Immature natural killer cell (primary cell): ENCODE data around the gene EDIL3. TPM values are rescaled to one million over a fixed set of nuclear protein-coding genes. Genes with fewer than 3 reads are reported as not detected.
"Not testable (repeated sequence)": the region's sequence is repeated elsewhere in the genome, so short reads cannot be mapped to it uniquely, and the experiment has no call there.

ENCODE experiments used
- DNase-seq, 3 donors: peaks; one replicate each; pipeline ENCODE4 v3.0.0; 2022; ENCODE audit warnings: mixed read lengths in 1 of 3
- H3K27ac Mint-ChIP-seq, 6 donors: one replicate each; pipeline ENCODE4 v1.8.0; 2020; ENCODE audit warnings: mixed read lengths in 6 of 6, mild to moderate bottlenecking in 5 of 6, inconsistent platforms in 4 of 6, moderate library complexity in 3 of 6
- H3K27me3 Mint-ChIP-seq, 3 donors: one replicate each; pipeline ENCODE4 v1.8.0; 2020 to 2021; ENCODE audit warnings: low read depth in 3 of 3, mild to moderate bottlenecking in 3 of 3, mixed read lengths in 3 of 3, moderate library complexity in 3 of 3, inconsistent platforms in 1 of 3
- H3K36me3 Mint-ChIP-seq, 3 donors: one replicate each; pipeline ENCODE4 v1.8.0; 2020; ENCODE audit warnings: mixed read lengths in 3 of 3, inconsistent platforms in 2 of 3, mild to moderate bottlenecking in 2 of 3
- H3K4me1 Mint-ChIP-seq, 2 donors: one replicate each; pipeline ENCODE4 v1.8.0; 2020; ENCODE audit warnings: inconsistent platforms in 2 of 2, mild to moderate bottlenecking in 2 of 2, mixed read lengths in 2 of 2, moderate library complexity in 1 of 2
- H3K4me3 Mint-ChIP-seq, 5 donors: one replicate each; pipeline ENCODE4 v1.8.0; 2020; ENCODE audit warnings: mild to moderate bottlenecking in 5 of 5, mixed read lengths in 5 of 5, inconsistent platforms in 3 of 5, moderate library complexity in 3 of 5
- H3K9me3 Mint-ChIP-seq, 6 donors: one replicate each; pipeline ENCODE4 v1.8.0; 2020; ENCODE audit warnings: mild to moderate bottlenecking in 6 of 6, mixed read lengths in 6 of 6, inconsistent platforms in 4 of 6, moderate library complexity in 3 of 6
- polyA plus RNA-seq, 3 donors: library from polyadenylated mRNA; unstranded; fragments of 300-500 nt; fragmentation: Illumina TruSeq; gene quantifications; one replicate each; pipeline ENCODE4 v1.2.3, GENCODE V29; 2021

Gene EDIL3
- polyA plus RNA-seq, 3 donors from 2014 or later = not detected

- no peaks in the 10 kb centered on the region for H3K27me3 Mint-ChIP-seq
- no peaks in the 10 kb centered on the region for H3K36me3 Mint-ChIP-seq
- no peak overlapping the region for H3K27ac Mint-ChIP-seq
Observed at GRCh38 chr5:84364043-84364442, 20.6 kb downstream of the EDIL3 start.

DNA sequence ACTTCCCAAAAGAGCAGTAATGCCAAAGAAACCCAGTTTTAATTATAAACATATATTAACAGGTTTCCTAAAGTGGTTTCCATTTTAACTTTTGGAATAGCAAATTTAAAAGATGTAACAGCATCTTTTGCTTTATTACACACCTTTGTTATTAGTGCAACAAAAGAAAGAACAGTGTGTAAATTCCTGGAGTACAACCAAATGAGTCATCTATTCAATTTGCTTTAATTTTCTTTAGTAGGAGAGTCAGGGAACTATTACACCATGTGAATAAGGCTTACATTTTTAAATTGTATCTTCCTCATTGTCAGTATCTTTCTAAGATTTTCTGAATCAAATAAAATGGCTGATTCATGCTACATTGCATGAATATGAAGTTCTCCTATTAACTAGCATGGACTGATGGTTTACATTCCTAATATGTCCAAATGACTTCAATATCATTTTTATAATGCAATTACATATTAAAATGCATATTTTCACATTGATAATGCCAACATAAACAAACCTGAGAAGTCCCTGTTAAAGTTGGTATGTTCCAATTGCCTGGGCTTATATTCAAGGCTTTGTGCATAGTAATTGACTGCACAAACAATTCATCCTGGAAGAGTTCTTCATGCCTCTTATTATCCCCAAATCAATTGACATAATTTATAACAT lies 22.5 kb downstream of the EDIL3 start:
- no peaks in the 10 kb centered on the region for H3K36me3 Mint-ChIP-seq
- H3K4me3 Mint-ChIP-seq = no peak overlapping the region
- no peaks in the 10 kb centered on the region for H3K27me3 Mint-ChIP-seq
- peaks cover 0 to 14% (median 3%) of the 10 kb centered on the region in 6 donors for H3K9me3 Mint-ChIP-seq
- no peak overlapping the region for H3K27ac Mint-ChIP-seq
- DNase-seq = no peak
- no peaks in the 10 kb centered on the region for H3K4me1 Mint-ChIP-seq

More at GRCh38 chr5:84364043-84364442, 20.6 kb downstream of the EDIL3 start:
- Mint-ChIP-seq H3K9me3 (peaks cover 0 to 14% (median 5%) of the 10 kb centered on the region in 6 donors), H3K4me3 (no peak overlapping the region), H3K4me1 (no peaks in the 10 kb centered on the region)
- no peak for DNase-seq

DNA sequence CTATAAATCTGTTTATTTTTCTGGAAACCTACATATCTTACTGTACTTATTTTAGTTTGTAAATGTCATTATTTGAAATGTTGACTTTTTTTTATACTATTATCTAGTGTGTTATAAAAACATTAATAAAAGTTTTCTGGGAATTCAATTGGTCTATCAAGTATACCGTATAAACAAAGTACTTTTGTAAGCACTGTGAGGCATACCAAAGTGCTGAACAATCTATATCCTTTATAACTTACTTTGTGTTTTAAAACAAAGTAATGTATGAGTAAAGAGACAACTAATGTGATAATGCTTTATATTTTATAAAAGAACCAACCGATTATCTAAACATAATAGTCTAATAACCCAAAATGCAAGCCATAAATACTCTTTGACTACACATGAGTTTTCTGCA lies 23.1 kb downstream of the EDIL3 start:
- Mint-ChIP-seq H3K4me1 (no peaks in the 10 kb centered on the region), H3K9me3 (peaks cover 0 to 14% (median 3%) of the 10 kb centered on the region in 6 donors), H3K36me3 (no peaks in the 10 kb centered on the region), H3K27me3 (no peaks in the 10 kb centered on the region), H3K27ac (no peak overlapping the region), H3K4me3 (no peak overlapping the region)
- DNase-seq = no peak

DNA sequence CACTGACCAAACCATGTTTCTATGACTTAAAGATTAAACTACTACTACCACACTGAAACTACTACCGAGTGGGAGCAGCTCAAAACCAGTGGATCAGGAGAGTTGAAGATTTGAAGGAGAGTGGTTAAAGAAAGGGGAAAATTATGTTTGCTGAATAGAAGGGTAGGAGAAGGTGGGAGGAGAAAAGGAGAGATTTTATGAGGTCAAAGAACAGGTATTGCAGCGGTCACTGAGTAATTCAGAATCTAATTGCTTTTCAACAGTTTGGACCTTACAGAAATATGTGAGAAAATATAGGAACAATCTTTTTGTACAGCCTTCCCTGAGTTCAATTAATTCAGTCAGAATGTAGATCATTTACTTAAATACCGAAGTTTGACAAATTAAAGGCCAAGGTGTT lies 24.6 kb downstream of the EDIL3 start:
- H3K4me3 Mint-ChIP-seq = no peak overlapping the region
- H3K27ac Mint-ChIP-seq = no peak overlapping the region

GRCh38 chr5:84354101-84354500 lies 30.6 kb downstream of the EDIL3 start:
- Mint-ChIP-seq H3K36me3 (no peaks in the 10 kb centered on the region), H3K4me1 (no peaks in the 10 kb centered on the region), H3K27ac (no peak overlapping the region), H3K9me3 (peaks cover 0 to 24% (median 5%) of the 10 kb centered on the region in 6 donors), H3K27me3 (peaks cover 0 to 2% (median 0%) of the 10 kb centered on the region in 3 donors), H3K4me3 (no peak overlapping the region)
- DNase-seq = no peak

More for the DNA sequence above, 24.6 kb downstream of the EDIL3 start:
- Mint-ChIP-seq H3K36me3 (no peaks in the 10 kb centered on the region), H3K4me1 (no peaks in the 10 kb centered on the region), H3K27me3 (no peaks in the 10 kb centered on the region), H3K9me3 (peaks cover 0 to 14% (median 2%) of the 10 kb centered on the region in 6 donors)
- DNase-seq = no peak

DNA sequence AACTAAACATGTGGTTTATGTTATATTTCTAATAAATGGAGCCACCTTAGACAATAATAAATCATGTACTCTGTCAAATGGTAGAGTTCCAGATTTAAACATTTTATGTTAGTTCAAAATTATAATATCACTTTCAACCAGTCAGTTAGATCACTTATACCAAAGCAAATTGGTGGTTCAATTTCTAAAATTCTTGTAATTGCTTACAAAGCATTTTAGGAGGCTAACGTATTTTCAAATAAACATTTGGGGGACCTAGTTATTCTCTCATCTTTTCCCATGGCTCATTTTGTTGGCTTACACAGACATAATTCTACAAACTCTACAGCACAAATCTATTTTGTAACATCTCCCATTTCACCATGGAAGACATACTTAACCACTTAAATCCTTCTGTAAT lies 39.9 kb downstream of the EDIL3 start:
- H3K27me3 Mint-ChIP-seq = peaks cover 0 to 2% (median 2%) of the 10 kb centered on the region in 3 donors
- no peak overlapping the region for H3K4me3 Mint-ChIP-seq
- H3K4me1 Mint-ChIP-seq = no peaks in the 10 kb centered on the region
- no peak for DNase-seq
- H3K27ac Mint-ChIP-seq = no peak overlapping the region
- no peaks in the 10 kb centered on the region for H3K36me3 Mint-ChIP-seq
- H3K9me3 Mint-ChIP-seq = peaks cover 0 to 17% (median 4%) of the 10 kb centered on the region in 6 donors

GRCh38 chr5:84343171-84343570 lies 41.5 kb downstream of the EDIL3 start:
- Mint-ChIP-seq H3K36me3 (no peaks in the 10 kb centered on the region), H3K4me1 (no peaks in the 10 kb centered on the region), H3K27me3 (peaks cover 0 to 2% (median 0%) of the 10 kb centered on the region in 3 donors), H3K27ac (no peak overlapping the region), H3K4me3 (no peak overlapping the region), H3K9me3 (peaks cover 0 to 17% (median 7%) of the 10 kb centered on the region in 6 donors)
- DNase-seq = no peak

- H3K4me3 Mint-ChIP-seq = no peak overlapping the region
- no peak overlapping the region for H3K27ac Mint-ChIP-seq
- no peaks in the 10 kb centered on the region for H3K27me3 Mint-ChIP-seq
- no peaks in the 10 kb centered on the region for H3K36me3 Mint-ChIP-seq
- peaks cover 5 to 64% (median 10%) of the 10 kb centered on the region in 6 donors for H3K9me3 Mint-ChIP-seq
- no peaks in the 10 kb centered on the region for H3K4me1 Mint-ChIP-seq
- DNase-seq = no peak
Observed at GRCh38 chr5:84332106-84332505, 52.6 kb downstream of the EDIL3 start.

- Mint-ChIP-seq H3K4me1 (no peaks in the 10 kb centered on the region), H3K4me3 (no peak overlapping the region), H3K27ac (no peak overlapping the region), H3K27me3 (peaks cover 0 to 2% (median 0%) of the 10 kb centered on the region in 3 donors), H3K36me3 (no peaks in the 10 kb centered on the region), H3K9me3 (peaks cover 2 to 39% (median 12%) of the 10 kb centered on the region in 6 donors)
- DNase-seq = no peak
Observed at GRCh38 chr5:84327591-84327990, 57.1 kb downstream of the EDIL3 start.

DNA sequence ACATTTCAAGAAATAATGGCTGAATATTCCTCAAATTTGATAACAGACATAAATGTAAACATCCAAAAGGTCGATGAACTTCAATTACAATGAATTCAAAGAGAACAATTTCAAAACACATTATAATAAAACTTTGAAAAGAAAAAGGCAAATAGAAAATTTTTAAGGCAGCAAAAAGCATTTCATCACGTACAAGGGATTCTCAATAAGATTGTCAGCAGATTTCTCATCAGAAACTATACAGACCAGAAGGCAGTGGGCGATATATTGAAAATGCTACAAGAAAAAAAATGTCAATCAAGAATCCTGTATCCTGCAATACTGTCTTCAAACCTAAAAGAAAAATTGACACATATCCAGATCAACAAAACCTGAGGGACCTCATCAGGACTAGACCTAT lies 62.0 kb downstream of the EDIL3 start:
- no peaks in the 10 kb centered on the region for H3K36me3 Mint-ChIP-seq

GRCh38 chr5:84317826-84318225 lies 66.9 kb downstream of the EDIL3 start:
- not testable (repeated sequence) for H3K4me3 Mint-ChIP-seq, H3K27ac Mint-ChIP-seq, DNase-seq, H3K36me3 Mint-ChIP-seq, H3K27me3 Mint-ChIP-seq, H3K4me1 Mint-ChIP-seq
- peaks cover 5 to 57% (median 31%) of the 10 kb centered on the region in 6 donors for H3K9me3 Mint-ChIP-seq

More for the DNA sequence above, 62.0 kb downstream of the EDIL3 start:
- Mint-ChIP-seq H3K27ac (no peak overlapping the region), H3K9me3 (peaks cover 9 to 51% (median 29%) of the 10 kb centered on the region in 6 donors), H3K27me3 (peaks cover 0 to 4% (median 0%) of the 10 kb centered on the region in 3 donors), H3K4me1 (no peaks in the 10 kb centered on the region), H3K4me3 (no peak overlapping the region)
- DNase-seq = no peak

GRCh38 chr5:84312280-84312679 lies 72.4 kb downstream of the EDIL3 start:
- H3K27me3 Mint-ChIP-seq, H3K27ac Mint-ChIP-seq, H3K36me3 Mint-ChIP-seq, H3K4me1 Mint-ChIP-seq, H3K4me3 Mint-ChIP-seq, DNase-seq: not testable (repeated sequence)
- H3K9me3 Mint-ChIP-seq = peaks cover 5 to 18% (median 15%) of the 10 kb centered on the region in 6 donors

GRCh38 chr5:84309850-84310249 lies 74.8 kb downstream of the EDIL3 start:
- H3K4me1 Mint-ChIP-seq, H3K36me3 Mint-ChIP-seq, H3K4me3 Mint-ChIP-seq, H3K27me3 Mint-ChIP-seq, DNase-seq, H3K27ac Mint-ChIP-seq: not testable (repeated sequence)
- H3K9me3 Mint-ChIP-seq = peaks cover 3 to 13% (median 8%) of the 10 kb centered on the region in 6 donors

GRCh38 chr5:84306601-84307000 lies 78.1 kb downstream of the EDIL3 start:
- Mint-ChIP-seq H3K27ac (no peak overlapping the region), H3K9me3 (peaks cover 0 to 18% (median 8%) of the 10 kb centered on the region in 6 donors), H3K27me3 (no peaks in the 10 kb centered on the region), H3K36me3 (no peaks in the 10 kb centered on the region), H3K4me1 (no peaks in the 10 kb centered on the region), H3K4me3 (no peak overlapping the region)
- DNase-seq = no peak

- H3K4me3 Mint-ChIP-seq = no peak overlapping the region
- no peaks in the 10 kb centered on the region for H3K36me3 Mint-ChIP-seq
- no peak for DNase-seq
- H3K27ac Mint-ChIP-seq = no peak overlapping the region
- no peaks in the 10 kb centered on the region for H3K4me1 Mint-ChIP-seq
- peaks cover 0 to 2% (median 0%) of the 10 kb centered on the region in 3 donors for H3K27me3 Mint-ChIP-seq
- peaks cover 0 to 14% (median 5%) of the 10 kb centered on the region in 6 donors for H3K9me3 Mint-ChIP-seq
Observed at GRCh38 chr5:84304599-84304998, 80.1 kb downstream of the EDIL3 start.
